ENCODE measurements around the gene DYNLT1. TPM values are rescaled to one million over a fixed set of nuclear protein-coding genes. Genes with fewer than 3 reads are reported as not detected.
"Not testable (repeated sequence)": the region's sequence is repeated elsewhere in the genome, so short reads cannot be mapped to it uniquely, and the experiment has no call there.

The DYNLT1 gene
- total RNA-seq, 1 experiment from 2014 or later: 50.5 TPM

- no peak overlapping the region for H3K9ac ChIP-seq (ENCODE audit: low read length)
- no peak overlapping the region for H3K4me2 ChIP-seq (ENCODE audit: low read length)
- H3K36me3 ChIP-seq (ENCODE audit: low read depth, low read length): no peaks in the 10 kb centered on the region
- no peak for DNase-seq
- ChIA-PET CTCF (no interaction called here), POLR2A (ENCODE audit: unreplicated experiment) (no interaction called here)
- no peaks in the 10 kb centered on the region for H4K20me1 ChIP-seq (ENCODE audit: low read length)
- no peaks in the 10 kb centered on the region for H3F3A ChIP-seq (ENCODE audit: low read length, unreplicated experiment)
- H3K4me1 ChIP-seq (ENCODE audit: insufficient read depth, low read length): no peaks in the 10 kb centered on the region
- no peak for ATAC-seq
- intact Hi-C loops (cut with micrococcal nuclease): no loop called here
- no peaks in the 10 kb centered on the region for H3K27me3 ChIP-seq (ENCODE audit: low read length)
- H2AFZ ChIP-seq (ENCODE audit: low read length): no peak overlapping the region
- no peaks in the 10 kb centered on the region for H3K9me3 ChIP-seq (ENCODE audit: low read length)
- H3K27ac ChIP-seq (ENCODE audit: low read length): no peak overlapping the region
- BruUV-seq (replicated peaks): no TSS peak
- no peak for TF ChIP-seq EZH2 (IDR thresholded peaks at IDR 0.05; ENCODE audit: low read length, unreplicated experiment)
- no peak for TF ChIP-seq CTCF (conservative IDR thresholded peaks at IDR 0.05; ENCODE audit: low read depth, low read length)
- TF ChIP-seq EZH2phosphoT487 (IDR thresholded peaks at IDR 0.05; ENCODE audit: borderline replicate concordance, low read length): no peak
- no peaks in the 10 kb centered on the region for H3K9me2 ChIP-seq (replicated peaks; ENCODE audit: low read length)
- no peaks in the 10 kb centered on the region for H3K79me2 ChIP-seq (ENCODE audit: low read length)
- no peak overlapping the region for H3K4me3 ChIP-seq (ENCODE audit: low read length)
These were observed 10.5 kb upstream of the DYNLT1 start for GRCh38 chr6:158654960-158655489.

GRCh38 chr6:158654498-158654897, 10.0 kb upstream of the DYNLT1 start:
- H3K36me3 ChIP-seq (ENCODE audit: low read depth, low read length): no peaks in the 10 kb centered on the region
- H3K79me2 ChIP-seq (ENCODE audit: low read length): no peaks in the 10 kb centered on the region
- H3K9me3 ChIP-seq (ENCODE audit: low read length): no peaks in the 10 kb centered on the region
- no peak overlapping the region for H3K4me2 ChIP-seq (ENCODE audit: low read length)
- no peak overlapping the region for H2AFZ ChIP-seq (ENCODE audit: low read length)
- DNase-seq: no peak
- BruUV-seq (replicated peaks): no TSS peak
- no peaks in the 10 kb centered on the region for H4K20me1 ChIP-seq (ENCODE audit: low read length)
- ATAC-seq: no peak
- CTCF ChIA-PET: no interaction called here
- TF ChIP-seq CTCF (conservative IDR thresholded peaks at IDR 0.05; ENCODE audit: low read depth, low read length) (no peak), EZH2phosphoT487 (IDR thresholded peaks at IDR 0.05; ENCODE audit: borderline replicate concordance, low read length) (no peak), EZH2 (IDR thresholded peaks at IDR 0.05; ENCODE audit: low read length, unreplicated experiment) (no peak)
- no peaks in the 10 kb centered on the region for H3K27me3 ChIP-seq (ENCODE audit: low read length)
- no peaks in the 10 kb centered on the region for H3K4me1 ChIP-seq (ENCODE audit: insufficient read depth, low read length)
- H3K9ac ChIP-seq (ENCODE audit: low read length): no peak overlapping the region
- intact Hi-C loops (cut with micrococcal nuclease): no loop called here
- POLR2A ChIA-PET (ENCODE audit: unreplicated experiment): no interaction called here
- H3F3A ChIP-seq (ENCODE audit: low read length, unreplicated experiment): no peaks in the 10 kb centered on the region
- no peak overlapping the region for H3K4me3 ChIP-seq (ENCODE audit: low read length)
- H3K27ac ChIP-seq (ENCODE audit: low read length): no peak overlapping the region
- H3K9me2 ChIP-seq (replicated peaks; ENCODE audit: low read length): no peaks in the 10 kb centered on the region

GRCh38 chr6:158653577-158654354, 9.2 kb upstream of the DYNLT1 start:
- no peak for DNase-seq
- Histone ChIP-seq H3K79me2 (ENCODE audit: low read length) (no peaks in the 10 kb centered on the region), H3K36me3 (ENCODE audit: low read depth, low read length) (no peaks in the 10 kb centered on the region), H3K4me3 (ENCODE audit: low read length) (no peak overlapping the region), H3F3A (ENCODE audit: low read length, unreplicated experiment) (no peaks in the 10 kb centered on the region), H3K4me2 (ENCODE audit: low read length) (no peak overlapping the region), H3K9me2 (replicated peaks; ENCODE audit: low read length) (no peaks in the 10 kb centered on the region), H2AFZ (ENCODE audit: low read length) (no peak overlapping the region), H3K9me3 (ENCODE audit: low read length) (no peaks in the 10 kb centered on the region), H3K4me1 (ENCODE audit: insufficient read depth, low read length) (peaks cover 7% of the 10 kb centered on the region), H3K9ac (ENCODE audit: low read length) (no peak overlapping the region), H4K20me1 (ENCODE audit: low read length) (no peaks in the 10 kb centered on the region), H3K27ac (ENCODE audit: low read length) (no peak overlapping the region), H3K27me3 (ENCODE audit: low read length) (no peaks in the 10 kb centered on the region)
- TF ChIP-seq EZH2 (IDR thresholded peaks at IDR 0.05; ENCODE audit: low read length, unreplicated experiment) (no peak), EZH2phosphoT487 (IDR thresholded peaks at IDR 0.05; ENCODE audit: borderline replicate concordance, low read length) (no peak), CTCF (conservative IDR thresholded peaks at IDR 0.05; ENCODE audit: low read depth, low read length) (no peak)
- POLR2A ChIA-PET (ENCODE audit: unreplicated experiment): no interaction called here
- intact Hi-C loops (cut with micrococcal nuclease): no loop called here
- CTCF ChIA-PET: no interaction called here
- no peak for ATAC-seq
- BruUV-seq (replicated peaks): no TSS peak

GRCh38 chr6:158651981-158652737, 7.6 kb upstream of the DYNLT1 start:
- H3K4me1 ChIP-seq (ENCODE audit: insufficient read depth, low read length): peaks cover 14% of the 10 kb centered on the region
- DNase-seq; H2AFZ ChIP-seq (ENCODE audit: low read length); H3K36me3 ChIP-seq (ENCODE audit: low read depth, low read length); H3K4me2 ChIP-seq (ENCODE audit: low read length); intact Hi-C loops (cut with micrococcal nuclease); H3K9me2 ChIP-seq (replicated peaks; ENCODE audit: low read length); H3K27ac ChIP-seq (ENCODE audit: low read length); POLR2A ChIA-PET (ENCODE audit: unreplicated experiment); H3F3A ChIP-seq (ENCODE audit: low read length, unreplicated experiment); H3K27me3 ChIP-seq (ENCODE audit: low read length); H3K4me3 ChIP-seq (ENCODE audit: low read length); H4K20me1 ChIP-seq (ENCODE audit: low read length); ATAC-seq; H3K9me3 ChIP-seq (ENCODE audit: low read length); H3K9ac ChIP-seq (ENCODE audit: low read length); BruUV-seq (replicated peaks); CTCF ChIA-PET; H3K79me2 ChIP-seq (ENCODE audit: low read length): not testable (repeated sequence)

All from PC-3 (cell line).